ENCODE measurements around the gene GPC5.

Gene GPC5

DNA sequence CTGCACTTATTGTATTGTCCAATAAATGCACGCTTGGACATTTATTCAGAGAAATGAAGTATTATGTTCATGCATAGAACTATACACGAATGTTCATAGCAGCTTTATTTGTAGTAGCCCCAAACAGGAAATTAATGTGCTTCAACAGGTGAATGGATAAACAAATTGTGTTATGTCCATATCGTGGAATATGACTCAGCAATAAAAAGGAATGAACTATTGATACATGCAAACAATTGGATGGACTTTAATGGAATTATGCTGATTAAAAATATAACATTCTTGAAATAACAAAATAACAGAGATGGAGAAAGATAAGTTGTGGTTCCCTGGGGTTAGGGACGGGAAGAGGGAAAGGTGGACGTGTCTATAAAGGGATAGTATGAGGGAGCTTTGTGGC is 65.9 kb downstream of the GPC5 start:
- no peaks in the 10 kb centered on the region for H3K36me3 ChIP-seq (replicated peaks; ENCODE audit: low read depth, low read length)
- H3K4me3 ChIP-seq (ENCODE audit: low read length), result no peak overlapping the region
- H3K27me3 ChIP-seq (ENCODE audit: low read depth, low read length), result no peaks in the 10 kb centered on the region
- H4K20me1 ChIP-seq (ENCODE audit: insufficient read depth, low read length), result no peaks in the 10 kb centered on the region
- no peak overlapping the region for H3K4me2 ChIP-seq (ENCODE audit: low read length)
- no peaks in the 10 kb centered on the region for H3K9me3 ChIP-seq (ENCODE audit: insufficient read depth, low read length)
- H3K9ac ChIP-seq (ENCODE audit: low read length), result no peak overlapping the region
- no peak for TF ChIP-seq EZH2phosphoT487 (IDR thresholded peaks at IDR 0.05; ENCODE audit: low read depth)
- TF ChIP-seq, protein P1, sequence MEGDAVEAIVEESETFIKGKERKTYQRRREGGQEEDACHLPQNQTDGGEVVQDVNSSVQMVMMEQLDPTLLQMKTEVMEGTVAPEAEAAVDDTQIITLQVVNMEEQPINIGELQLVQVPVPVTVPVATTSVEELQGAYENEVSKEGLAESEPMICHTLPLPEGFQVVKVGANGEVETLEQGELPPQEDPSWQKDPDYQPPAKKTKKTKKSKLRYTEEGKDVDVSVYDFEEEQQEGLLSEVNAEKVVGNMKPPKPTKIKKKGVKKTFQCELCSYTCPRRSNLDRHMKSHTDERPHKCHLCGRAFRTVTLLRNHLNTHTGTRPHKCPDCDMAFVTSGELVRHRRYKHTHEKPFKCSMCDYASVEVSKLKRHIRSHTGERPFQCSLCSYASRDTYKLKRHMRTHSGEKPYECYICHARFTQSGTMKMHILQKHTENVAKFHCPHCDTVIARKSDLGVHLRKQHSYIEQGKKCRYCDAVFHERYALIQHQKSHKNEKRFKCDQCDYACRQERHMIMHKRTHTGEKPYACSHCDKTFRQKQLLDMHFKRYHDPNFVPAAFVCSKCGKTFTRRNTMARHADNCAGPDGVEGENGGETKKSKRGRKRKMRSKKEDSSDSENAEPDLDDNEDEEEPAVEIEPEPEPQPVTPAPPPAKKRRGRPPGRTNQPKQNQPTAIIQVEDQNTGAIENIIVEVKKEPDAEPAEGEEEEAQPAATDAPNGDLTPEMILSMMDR (IDR thresholded peaks at IDR 0.05; ENCODE audit: low read depth, low read length), result no peak
- H2AFZ ChIP-seq (ENCODE audit: low read depth, low read length), result no peak overlapping the region
- H3K79me2 ChIP-seq (ENCODE audit: low read length), result no peaks in the 10 kb centered on the region
- no peak overlapping the region for H3K27ac ChIP-seq (ENCODE audit: low read length)
- no peaks in the 10 kb centered on the region; the same call in 1 of the 2 replicates for H3K4me1 ChIP-seq (ENCODE audit: low read length)

DNA sequence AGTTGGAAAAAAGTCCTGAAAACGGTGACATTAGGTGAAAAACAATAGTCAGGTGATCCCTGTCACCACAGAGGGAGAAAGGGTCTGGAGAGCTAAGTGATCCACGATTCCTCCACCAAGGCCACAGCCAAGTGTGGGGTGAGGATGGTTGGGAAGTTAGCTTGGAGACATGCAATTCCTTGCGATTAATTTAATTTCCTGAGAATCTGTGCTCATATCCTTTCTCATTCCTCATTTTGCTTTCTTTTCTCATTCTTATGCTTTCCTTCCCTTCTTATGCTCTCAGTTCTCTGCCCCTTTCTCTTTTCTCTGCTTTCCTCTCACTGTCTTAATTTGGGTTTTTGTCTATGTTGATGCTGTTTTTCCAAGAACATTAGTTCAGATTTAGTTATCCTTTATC is 68.8 kb downstream of the GPC5 start:
- Histone ChIP-seq H3K36me3 (replicated peaks; ENCODE audit: low read depth, low read length) (no peaks in the 10 kb centered on the region), H3K4me1 (ENCODE audit: low read length) (peaks cover 5% of the 10 kb centered on the region; the same call in 1 of the 2 replicates), H3K9ac (ENCODE audit: low read length) (no peak overlapping the region), H3K4me2 (ENCODE audit: low read length) (no peak overlapping the region), H3K79me2 (ENCODE audit: low read length) (no peaks in the 10 kb centered on the region), H3K4me3 (ENCODE audit: low read length) (no peak overlapping the region), H3K27ac (ENCODE audit: low read length) (no peak overlapping the region), H3K9me3 (ENCODE audit: insufficient read depth, low read length) (no peaks in the 10 kb centered on the region), H2AFZ (ENCODE audit: low read depth, low read length) (no peak overlapping the region), H3K27me3 (ENCODE audit: low read depth, low read length) (no peaks in the 10 kb centered on the region), H4K20me1 (ENCODE audit: insufficient read depth, low read length) (no peaks in the 10 kb centered on the region)
- TF ChIP-seq EZH2phosphoT487 (IDR thresholded peaks at IDR 0.05; ENCODE audit: low read depth), result no peak
- TF ChIP-seq, protein P1 (IDR thresholded peaks at IDR 0.05; ENCODE audit: low read depth, low read length), result no peak

DNA sequence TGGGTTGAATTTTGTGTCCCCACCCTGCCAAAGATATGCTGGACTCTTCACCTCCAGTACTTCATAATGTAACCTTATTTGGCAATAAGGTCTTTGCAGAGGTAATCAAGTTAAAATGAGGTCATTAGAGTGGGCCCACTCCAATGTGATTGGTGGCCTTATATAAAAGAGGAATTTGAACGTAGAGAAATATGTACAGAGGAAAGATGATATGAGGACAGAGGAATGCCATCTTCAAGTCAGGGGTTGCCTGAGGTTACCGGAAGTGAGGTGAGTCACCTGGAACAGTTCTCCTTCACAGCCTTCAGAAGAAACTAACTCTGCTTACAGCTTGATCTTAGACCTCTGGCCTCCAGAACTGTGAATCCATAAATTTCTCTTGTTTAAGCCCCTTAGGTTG is 69.9 kb downstream of the GPC5 start:
- Histone ChIP-seq H3K36me3 (replicated peaks; ENCODE audit: low read depth, low read length) (no peaks in the 10 kb centered on the region), H3K27ac (ENCODE audit: low read length) (no peak overlapping the region), H3K4me3 (ENCODE audit: low read length) (no peak overlapping the region), H3K9me3 (ENCODE audit: insufficient read depth, low read length) (no peaks in the 10 kb centered on the region), H3K27me3 (ENCODE audit: low read depth, low read length) (no peaks in the 10 kb centered on the region), H3K4me2 (ENCODE audit: low read length) (no peak overlapping the region), H3K4me1 (ENCODE audit: low read length) (peaks cover 5% of the 10 kb centered on the region; the same call in 1 of the 2 replicates), H3K9ac (ENCODE audit: low read length) (no peak overlapping the region), H4K20me1 (ENCODE audit: insufficient read depth, low read length) (no peaks in the 10 kb centered on the region), H3K79me2 (ENCODE audit: low read length) (no peaks in the 10 kb centered on the region), H2AFZ (ENCODE audit: low read depth, low read length) (no peak overlapping the region; the same call in 1 of the 2 replicates)
- TF ChIP-seq EZH2phosphoT487 (IDR thresholded peaks at IDR 0.05; ENCODE audit: low read depth), result no peak

DNA sequence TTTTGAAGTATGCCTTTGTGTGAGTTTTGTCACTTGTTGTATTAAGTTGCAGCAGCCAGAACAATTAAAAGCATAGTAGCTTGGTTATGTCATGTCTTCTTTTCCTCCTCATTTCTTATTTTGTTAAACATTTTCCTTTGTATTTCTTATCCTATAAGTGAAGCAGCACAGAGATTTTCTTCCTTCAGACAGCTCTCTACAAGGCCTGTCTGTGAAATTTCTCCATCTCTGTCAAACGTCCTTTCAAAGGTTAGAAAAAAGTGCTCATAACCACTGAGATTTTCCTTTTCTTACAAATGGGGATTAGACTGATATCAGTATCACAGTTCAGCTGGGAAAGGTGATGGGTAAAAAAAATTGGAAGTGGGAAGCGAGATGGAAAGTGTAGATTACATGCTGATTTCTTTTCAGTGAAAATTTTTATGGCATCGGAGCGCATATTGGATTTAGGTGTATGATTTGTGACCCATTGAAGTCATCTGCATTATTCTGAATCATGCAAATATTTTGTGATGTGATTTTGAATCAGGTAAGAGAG is 71.7 kb downstream of the GPC5 start:
- Histone ChIP-seq H3K9ac (ENCODE audit: low read length) (no peak overlapping the region), H4K20me1 (ENCODE audit: insufficient read depth, low read length) (no peaks in the 10 kb centered on the region), H3K27ac (ENCODE audit: low read length) (no peak overlapping the region), H3K79me2 (ENCODE audit: low read length) (no peaks in the 10 kb centered on the region), H3K4me2 (ENCODE audit: low read length) (no peak overlapping the region), H2AFZ (ENCODE audit: low read depth, low read length) (no peak overlapping the region), H3K9me3 (ENCODE audit: insufficient read depth, low read length) (no peaks in the 10 kb centered on the region), H3K4me1 (ENCODE audit: low read length) (peaks cover 5% of the 10 kb centered on the region; the same call in 1 of the 2 replicates), H3K36me3 (replicated peaks; ENCODE audit: low read depth, low read length) (no peaks in the 10 kb centered on the region), H3K27me3 (ENCODE audit: low read depth, low read length) (no peaks in the 10 kb centered on the region), H3K4me3 (ENCODE audit: low read length) (no peak overlapping the region)
- TF ChIP-seq EZH2phosphoT487 (IDR thresholded peaks at IDR 0.05; ENCODE audit: low read depth), result no peak
- TF ChIP-seq, protein P1 (IDR thresholded peaks at IDR 0.05; ENCODE audit: low read depth, low read length), result no peak

Data from OCI-LY3 (cell line).